AG04450 (cell line): Measurements from ENCODE around the gene C11orf58. TPM values are rescaled to one million over a fixed set of nuclear protein-coding genes. Genes with fewer than 3 reads are reported as not detected.

Experiments
- CTCF ChIA-PET: fragments of 300-600, 350-600 bp; formaldehyde crosslinking; extraction: SDS; loops from one replicate; lab custom pipeline; 2022; ENCODE audit warnings: antibody characterized with exemption, inconsistent platforms; lab: Charles Lee
- POLR2A ChIA-PET: fragments of 350-600 bp; formaldehyde crosslinking; extraction: SDS; loops from one replicate; lab custom pipeline; 2021; ENCODE audit warnings: antibody characterized with exemption, inconsistent platforms; lab: Yijun Ruan, JAX
- DNase-seq: peaks from one replicate; pipeline ENCODE4 v3.0.0-alpha.2; 2011; ENCODE audit warnings: low read depth, low spot score
- H3K27ac ChIP-seq: one replicate; pipeline ENCODE4 v1.5.1; 2012; ENCODE audit warnings: low read depth, low read length, control low read depth
- H3K27me3 ChIP-seq: one replicate; pipeline ENCODE4 v1.6.0; 2012; ENCODE audit warnings: low read length; ENCODE audit not compliant: control insufficient read depth, insufficient read depth
- H3K4me3 ChIP-seq: 2 replicates; pipeline ENCODE4 v1.5.1; 2011; ENCODE audit warnings: mild to moderate bottlenecking, low read depth, low read length, control low read depth
- H3K9me3 ChIP-seq: 2 replicates; pipeline ENCODE4 v1.5.1; 2012; ENCODE audit warnings: low read length; ENCODE audit not compliant: control insufficient read depth, insufficient read depth
- CTCF ChIP-seq: IDR thresholded peaks from 2 replicates; pipeline ENCODE4 v1.5.1; 2011; ENCODE audit warnings: low read depth, low read length, control low read depth, inconsistent platforms
- polyA plus RNA-seq: library from polyadenylated mRNA; depleted of rRNA; stranded (reverse); fragments of >200 nt; gene quantifications from 2 replicates; pipeline ENCODE4 v1.2.3, GENCODE V29; 2011

The C11orf58 gene
- polyA plus RNA-seq, 1 experiment: 215 TPM

GRCh38 chr11:16804104-16804947 lies 65.9 kb downstream of the C11orf58 start:
- peaks cover 21% of the 10 kb centered on the region for H3K27me3 ChIP-seq
- no peak for DNase-seq
- H3K27ac ChIP-seq: no peak overlapping the region
- H3K9me3 ChIP-seq: no peaks in the 10 kb centered on the region
- CTCF ChIA-PET: interaction anchor here (2.4 to 7.3 kb wide), 2 partner anchors 16 to 19 kb away, joined by 15 to 69 read pairs; no protein-coding TSS in a partner anchor
- no peak for TF ChIP-seq CTCF
- H3K4me3 ChIP-seq: no peak overlapping the region
- POLR2A ChIA-PET: no interaction called here

- no peak for DNase-seq
- Histone ChIP-seq H3K27ac (no peak overlapping the region), H3K4me3 (no peak overlapping the region), H3K27me3 (peaks cover 21% of the 10 kb centered on the region), H3K9me3 (no peaks in the 10 kb centered on the region)
- TF ChIP-seq CTCF: no peak
- CTCF ChIA-PET: interaction anchor here (0.6 to 7.3 kb wide), 4 partner anchors 15 to 258 kb away, joined by 3 to 69 read pairs (median 12); no protein-coding TSS in a partner anchor
- POLR2A ChIA-PET: no interaction called here
These were observed 67.5 kb downstream of the C11orf58 start for GRCh38 chr11:16805938-16806337.

- ChIA-PET CTCF (interaction anchor here (2.2 to 7.3 kb wide), 3 partner anchors 14 to 21 kb away, joined by 8 to 69 read pairs (median 15); no protein-coding TSS in a partner anchor), POLR2A (interaction anchor here (0.6 kb wide), 1 partner anchor 469 kb away, joined by 3 read pairs; the partner anchor contains the start of gene NUCB2)
- Histone ChIP-seq H3K27ac (no peak overlapping the region), H3K4me3 (no peak overlapping the region), H3K27me3 (peaks cover 25% of the 10 kb centered on the region), H3K9me3 (no peaks in the 10 kb centered on the region)
- DNase-seq: peak; percentile 29
- TF ChIP-seq CTCF: no peak
These were observed 68.3 kb downstream of the C11orf58 start for GRCh38 chr11:16806791-16807190.

- Histone ChIP-seq H3K27me3 (peaks cover 26% of the 10 kb centered on the region), H3K27ac (no peak overlapping the region), H3K9me3 (no peaks in the 10 kb centered on the region), H3K4me3 (no peak overlapping the region)
- no peak for TF ChIP-seq CTCF
- DNase-seq: no peak
- ChIA-PET POLR2A (interaction anchor here (0.6 kb wide), 1 partner anchor 469 kb away, joined by 3 read pairs; the partner anchor contains the start of gene NUCB2), CTCF (interaction anchor here (0.7 to 7.3 kb wide), 3 partner anchors 13 to 19 kb away, joined by 6 to 69 read pairs (median 8); no protein-coding TSS in a partner anchor)
These were observed 68.9 kb downstream of the C11orf58 start for GRCh38 chr11:16807306-16807705.
